Body of pancreas (tissue), 4 donors: Measurements from ENCODE around the gene RECK. TPM values are rescaled to one million over a fixed set of nuclear protein-coding genes. Genes with fewer than 3 reads are reported as not detected.

ENCODE experiments used
- ATAC-seq: fragments of 150-250 bp; one replicate; pipeline ENCODE4 v1.9.1; 2016
- DNase-seq, 4 donors: peaks; one replicate each; pipeline ENCODE4 v3.0.0-alpha.2; 2019
- H3K27ac ChIP-seq, 4 donors: fragments of 200-600 bp; sonication (generic); 1 replicate in 3 of 4; 2 replicates in 1 of 4; pipeline versions ENCODE4 v1.5.1 to v1.6.1; 2016 to 2019; ENCODE audit warnings: mild to moderate bottlenecking in 1 of 4, mixed read lengths in 1 of 4, moderate library complexity in 1 of 4
- H3K27me3 ChIP-seq, 2 donors: fragments of 200-600 bp; sonication (generic); one replicate each; pipeline ENCODE4 v1.6.0; 2016; ENCODE audit warnings: mild to moderate bottlenecking in 1 of 2
- H3K36me3 ChIP-seq, 2 donors: fragments of 200-600 bp; sonication (generic); replicated peaks in 1 of 2; 2 replicates each; pipeline ENCODE4 v1.5.1; 2016; ENCODE audit warnings: low read depth in 2 of 2; ENCODE audit not compliant: insufficient read depth in 1 of 2
- H3K4me1 ChIP-seq: fragments of 200-600 bp; sonication (generic); one replicate; pipeline ENCODE4 v1.6.0; 2016
- H3K4me3 ChIP-seq, 2 donors: fragments of 200-600 bp; sonication (generic); 1 replicate in 1 of 2; 2 replicates in 1 of 2; pipeline ENCODE4 v1.5.1; 2016 to 2019
- H3K9me3 ChIP-seq, 3 donors: fragments of 200-600 bp; sonication (generic); 1 replicate in 2 of 3; 2 replicates in 1 of 3; pipeline ENCODE4 v1.5.1; 2016
- POLR2A ChIP-seq, 3 donors: fragments of 450-650 bp; IDR thresholded peaks; one replicate each; pipeline ENCODE4 v1.6.1; 2016; ENCODE audit warnings: antibody characterized with exemption in 3 of 3, mild to moderate bottlenecking in 2 of 3
- WGBS, 2 donors: methylation state at CpG; one replicate each; pipeline ENCODE4 v1.1.5; 2017; 5-methylcytosine and 5-hydroxymethylcytosine counted together
- intact Hi-C: fragments of 100-400 bp; cut with DNase I; formaldehyde crosslinking; loops from one replicate; pipeline ENCODE4 v1.15.1; 2023
- total RNA-seq, 2 donors: library from RNA; depleted of rRNA; stranded (reverse); fragments of >200 nt; gene quantifications; one replicate each; pipeline ENCODE4 v1.1.0, GENCODE V29; 2016
- TF ChIP-seq, protein P1 (sequence below), 7 experiments: fragments of 450-650 bp in 4 of 7; fragments of 200-600 bp in 3 of 7; sonication (generic) in 3 of 7; IDR thresholded peaks; one replicate each; pipeline ENCODE4 v1.5.1; 2016 to 2019; ENCODE audit warnings: antibody characterized with exemption in 7 of 7

Gene RECK
- total RNA-seq, 2 donors from 2014 or later, result 2.6 to 7.0 TPM

DNA sequence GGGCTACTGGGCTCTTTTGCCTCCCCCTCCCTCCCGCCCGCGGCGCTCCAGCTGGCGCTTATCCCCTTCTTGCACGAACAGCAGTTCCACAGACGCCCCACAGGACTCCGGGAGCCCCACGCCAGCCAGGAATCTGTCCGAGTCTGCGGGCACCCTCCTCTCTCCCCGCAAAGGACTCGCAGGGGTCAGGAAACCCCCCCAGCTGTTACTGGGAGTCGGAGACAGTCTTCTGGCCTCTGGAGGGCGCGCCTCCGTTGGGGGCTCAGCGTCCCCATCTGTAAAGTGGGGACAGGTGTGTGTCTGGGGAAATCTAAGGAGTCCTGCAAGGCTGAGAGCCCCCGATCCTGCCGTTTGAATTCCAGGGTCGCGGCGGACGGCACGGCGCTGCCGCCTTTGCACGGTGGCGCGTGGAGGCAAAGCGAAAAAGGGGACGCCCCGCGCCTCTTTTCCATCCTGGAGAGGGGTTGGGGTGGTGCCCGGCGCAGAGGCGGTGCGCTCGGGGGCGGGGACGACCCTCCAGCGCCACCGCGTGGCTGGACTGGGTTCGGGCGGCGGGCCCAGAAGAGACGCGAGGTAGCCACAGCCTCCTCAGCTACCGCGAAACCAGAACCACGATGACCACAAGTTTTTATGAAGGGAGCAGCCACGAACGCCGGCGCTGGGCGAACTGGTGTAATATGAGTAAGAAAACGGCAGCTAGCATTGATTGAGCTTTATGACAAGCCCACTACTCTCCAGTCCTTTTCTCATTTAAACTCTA lies 129.6 kb downstream of the RECK start:
- intact Hi-C loops, result loop anchor here (5.0 kb wide), 1 partner anchor 64 kb away; no protein-coding TSS in a partner anchor

DNA sequence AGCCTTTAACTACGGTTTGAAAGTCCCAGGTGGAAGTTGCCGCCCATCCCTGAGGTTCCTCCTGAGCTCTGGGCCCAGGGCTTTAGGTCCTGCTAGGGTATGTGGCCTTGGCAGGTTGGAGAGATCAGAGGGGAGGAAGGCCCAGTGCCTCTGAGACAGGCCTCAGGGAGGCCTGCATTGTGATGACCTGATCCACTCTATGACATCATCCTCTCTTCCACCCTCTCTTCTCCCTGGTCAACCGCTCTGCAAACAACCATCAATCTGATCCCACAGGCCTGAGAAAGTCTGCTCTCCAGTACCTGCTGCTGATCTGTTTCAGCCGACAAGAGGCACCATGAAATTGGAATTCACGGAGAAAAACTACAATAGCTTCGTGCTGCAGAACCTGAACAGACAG lies 132.5 kb downstream of the RECK start, which contains the start of gene CCIN:
Gene CCIN (plus strand): TSS at position 223 of the 400 bp plus-strand sequence. CDS start 115 bp downstream, at position 338.
- 79 to 86% methylated on average over 5 to 6 of the region's 6 CpGs for WGBS, 2 donors
- H3K27me3 ChIP-seq, result no peaks in the 10 kb centered on the region
- no peaks in the 10 kb centered on the region for H3K36me3 ChIP-seq
- TF ChIP-seq, protein P1, sequence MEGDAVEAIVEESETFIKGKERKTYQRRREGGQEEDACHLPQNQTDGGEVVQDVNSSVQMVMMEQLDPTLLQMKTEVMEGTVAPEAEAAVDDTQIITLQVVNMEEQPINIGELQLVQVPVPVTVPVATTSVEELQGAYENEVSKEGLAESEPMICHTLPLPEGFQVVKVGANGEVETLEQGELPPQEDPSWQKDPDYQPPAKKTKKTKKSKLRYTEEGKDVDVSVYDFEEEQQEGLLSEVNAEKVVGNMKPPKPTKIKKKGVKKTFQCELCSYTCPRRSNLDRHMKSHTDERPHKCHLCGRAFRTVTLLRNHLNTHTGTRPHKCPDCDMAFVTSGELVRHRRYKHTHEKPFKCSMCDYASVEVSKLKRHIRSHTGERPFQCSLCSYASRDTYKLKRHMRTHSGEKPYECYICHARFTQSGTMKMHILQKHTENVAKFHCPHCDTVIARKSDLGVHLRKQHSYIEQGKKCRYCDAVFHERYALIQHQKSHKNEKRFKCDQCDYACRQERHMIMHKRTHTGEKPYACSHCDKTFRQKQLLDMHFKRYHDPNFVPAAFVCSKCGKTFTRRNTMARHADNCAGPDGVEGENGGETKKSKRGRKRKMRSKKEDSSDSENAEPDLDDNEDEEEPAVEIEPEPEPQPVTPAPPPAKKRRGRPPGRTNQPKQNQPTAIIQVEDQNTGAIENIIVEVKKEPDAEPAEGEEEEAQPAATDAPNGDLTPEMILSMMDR (IDR thresholded peaks at IDR 0.05), result no peak
- TF ChIP-seq POLR2A (IDR thresholded peaks at IDR 0.05), result no peak
- peaks cover 8% of the 10 kb centered on the region for H3K4me1 ChIP-seq
- no peak within 1 kb of the TSS for H3K27ac ChIP-seq
- ATAC-seq (no peak), DNase-seq (no peak)
- intact Hi-C loops, result loop anchor here (5.0 kb wide), 1 partner anchor 67 kb away; no protein-coding TSS in a partner anchor
- no peak within 1 kb of the TSS for H3K4me3 ChIP-seq
- H3K9me3 ChIP-seq, result no peaks in the 10 kb centered on the region

More for the DNA sequence above, 129.6 kb downstream of the RECK start:
- Histone ChIP-seq H3K36me3 (no peaks in the 10 kb centered on the region), H3K4me1 (peaks cover 12% of the 10 kb centered on the region), H3K27me3 (no peaks in the 10 kb centered on the region), H3K9me3 (no peaks in the 10 kb centered on the region), H3K4me3 (no peak overlapping the region), H3K27ac (no peak overlapping the region)
- WGBS, 2 donors, result 1 to 5% methylated on average over 14 to 53 of the region's 58 CpGs
- TF ChIP-seq, protein P1 (IDR thresholded peaks at IDR 0.05), result peak; percentile 83 to 97 (median 91)
- no peak for TF ChIP-seq POLR2A (IDR thresholded peaks at IDR 0.05)
- peak; percentile 75 to 83 (median 80) for DNase-seq
- peak; percentile 90 for ATAC-seq

DNA sequence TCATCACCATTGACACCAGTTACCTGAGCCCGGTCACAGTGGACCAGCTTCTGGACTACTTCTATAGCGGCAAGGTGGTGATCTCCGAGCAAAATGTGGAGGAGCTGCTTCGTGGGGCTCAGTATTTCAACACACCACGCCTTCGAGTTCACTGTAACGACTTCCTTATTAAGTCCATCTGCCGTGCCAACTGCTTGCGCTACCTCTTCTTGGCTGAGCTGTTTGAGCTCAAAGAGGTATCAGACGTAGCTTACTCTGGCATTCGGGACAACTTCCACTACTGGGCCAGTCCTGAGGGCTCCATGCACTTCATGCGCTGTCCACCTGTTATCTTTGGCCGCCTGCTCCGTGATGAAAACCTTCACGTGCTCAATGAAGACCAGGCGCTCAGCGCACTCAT lies 133.0 kb downstream of the RECK start:
- no peak for TF ChIP-seq POLR2A (IDR thresholded peaks at IDR 0.05)
- TF ChIP-seq, protein P1 (IDR thresholded peaks at IDR 0.05), result no peak
- Histone ChIP-seq H3K27ac (no peak overlapping the region), H3K9me3 (no peaks in the 10 kb centered on the region), H3K4me1 (peaks cover 8% of the 10 kb centered on the region), H3K36me3 (no peaks in the 10 kb centered on the region), H3K4me3 (no peak overlapping the region), H3K27me3 (no peaks in the 10 kb centered on the region)
- DNase-seq, result no peak
- intact Hi-C loops, result loop anchor here (5.0 kb wide), 1 partner anchor 67 kb away; no protein-coding TSS in a partner anchor
- 83 to 85% methylated on average over 16 to 17 of the region's 17 CpGs for WGBS, 2 donors
- no peak for ATAC-seq

DNA sequence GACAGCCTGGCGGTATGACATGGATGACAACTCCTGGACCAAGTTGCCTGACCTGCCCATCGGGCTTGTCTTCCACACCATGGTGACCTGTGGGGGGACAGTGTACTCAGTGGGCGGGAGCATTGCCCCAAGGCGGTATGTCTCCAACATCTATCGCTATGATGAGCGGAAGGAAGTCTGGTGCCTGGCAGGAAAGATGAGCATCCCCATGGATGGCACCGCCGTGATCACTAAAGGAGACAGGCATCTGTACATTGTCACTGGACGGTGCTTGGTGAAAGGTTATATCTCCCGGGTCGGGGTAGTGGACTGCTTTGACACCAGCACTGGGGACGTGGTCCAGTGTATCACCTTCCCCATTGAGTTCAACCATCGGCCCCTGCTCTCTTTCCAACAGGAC lies 133.8 kb downstream of the RECK start:
- intact Hi-C loops, result no loop called here
- WGBS, 2 donors, result 83 to 90% methylated on average over 11 to 12 of the region's 13 CpGs

More for the DNA sequence above, 133.8 kb downstream of the RECK start:
- no peak overlapping the region for H3K4me3 ChIP-seq
- no peaks in the 10 kb centered on the region for H3K9me3 ChIP-seq
- no peaks in the 10 kb centered on the region for H3K27me3 ChIP-seq
- no peaks in the 10 kb centered on the region for H3K36me3 ChIP-seq
- ATAC-seq, result no peak
- H3K4me1 ChIP-seq, result peaks cover 8% of the 10 kb centered on the region
- H3K27ac ChIP-seq, result no peak overlapping the region
- no peak for TF ChIP-seq POLR2A (IDR thresholded peaks at IDR 0.05)
- TF ChIP-seq, protein P1 (IDR thresholded peaks at IDR 0.05), result no peak
- no peak for DNase-seq
